ENCODE data around the gene LRRN2. TPM values are rescaled to one million over a fixed set of nuclear protein-coding genes. Genes with fewer than 3 reads are reported as not detected.

LRRN2 gene
- polyA plus RNA-seq, 1 of the 3 experiments (the other 2 are of a cell fraction), result not detected

DNA sequence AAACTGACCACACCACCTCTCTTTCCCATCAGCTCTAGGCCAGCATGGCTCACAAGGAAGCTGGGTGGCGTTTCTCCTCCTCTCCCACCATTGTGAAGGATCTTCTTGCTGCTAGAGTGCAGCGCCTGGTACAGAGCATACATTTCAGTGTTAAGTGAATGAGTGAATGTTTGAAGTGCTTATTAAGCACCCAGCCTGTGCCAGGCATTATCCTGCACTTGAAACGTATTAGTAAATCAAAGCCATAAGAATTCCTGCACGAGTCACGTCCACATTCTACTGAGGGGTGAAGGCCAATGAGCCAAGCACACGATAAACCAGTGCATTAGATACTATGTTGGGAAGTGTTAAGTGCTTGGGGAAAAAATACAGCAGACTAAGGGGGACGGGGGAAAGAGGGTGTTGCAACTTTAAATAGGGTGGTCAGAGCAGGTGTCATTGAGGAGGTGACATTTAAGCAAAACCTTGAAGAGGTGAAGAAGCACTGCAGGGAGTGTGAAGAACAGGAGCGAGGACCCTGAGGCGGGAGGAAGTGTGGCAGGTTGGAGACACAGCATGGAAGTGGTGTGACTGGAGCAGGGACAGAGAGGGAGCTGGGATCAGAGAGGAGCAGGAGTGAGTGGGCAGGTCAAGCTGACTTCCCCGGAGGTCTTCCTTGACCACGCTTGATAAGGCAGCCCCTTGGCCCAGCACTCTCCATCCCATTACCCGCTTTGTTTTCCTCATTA, 48.5 kb upstream of the LRRN2 start:
- Histone ChIP-seq H4K20me1 (ENCODE audit: insufficient read depth) (no peaks in the 10 kb centered on the region), H3K9me3 (0 out of 2 replicates have a peak, but pooled peaks cover 8% of the 10 kb centered on the region), H3K4me2 (no peak overlapping the region), H3K9me2 (no peaks in the 10 kb centered on the region), H2AFZ (ENCODE audit: low read depth) (no peak overlapping the region), H3F3A (replicated peaks; ENCODE audit: insufficient read depth) (no peaks in the 10 kb centered on the region), H3K79me2 (ENCODE audit: insufficient read depth) (no peaks in the 10 kb centered on the region), H3K9ac (no peak overlapping the region), H3K27ac (ENCODE audit: low read depth in 2 of 2, low read length in 1 of 2) (no peak overlapping the region), H3K4me3 (ENCODE audit: low read depth in 2 of 2, low read length in 1 of 2) (no peak overlapping the region), H3K27me3 (ENCODE audit: insufficient read depth) (no peaks in the 10 kb centered on the region; the same call in 1 of the 2 replicates), H3K4me1 (ENCODE audit: control insufficient read depth in 1 of 2, insufficient read depth in 2 of 2, low read depth in 1 of 2, low read length in 1 of 2) (no peaks in the 10 kb centered on the region), H3K36me3 (replicated peaks in 1 of 2; ENCODE audit: control insufficient read depth in 1 of 2, insufficient read depth in 2 of 2, low read length in 1 of 2) (no peaks in the 10 kb centered on the region)
- no peak for DNase-seq
- TF ChIP-seq FOSL2 (IDR thresholded peaks at IDR 0.05; ENCODE audit: borderline replicate concordance, low read depth), result no peak
- CTCF ChIA-PET, result interaction anchor here (1.0 to 1.7 kb wide), 4 partner anchors 8 to 73 kb away, joined by 3 to 8 read pairs (median 4); no protein-coding TSS in a partner anchor
- POLR2A ChIA-PET, result no interaction called here
- 55% methylated on average over 12 of the region's 12 CpGs for WGBS (ENCODE audit: low lambda C conversion rate)

DNA sequence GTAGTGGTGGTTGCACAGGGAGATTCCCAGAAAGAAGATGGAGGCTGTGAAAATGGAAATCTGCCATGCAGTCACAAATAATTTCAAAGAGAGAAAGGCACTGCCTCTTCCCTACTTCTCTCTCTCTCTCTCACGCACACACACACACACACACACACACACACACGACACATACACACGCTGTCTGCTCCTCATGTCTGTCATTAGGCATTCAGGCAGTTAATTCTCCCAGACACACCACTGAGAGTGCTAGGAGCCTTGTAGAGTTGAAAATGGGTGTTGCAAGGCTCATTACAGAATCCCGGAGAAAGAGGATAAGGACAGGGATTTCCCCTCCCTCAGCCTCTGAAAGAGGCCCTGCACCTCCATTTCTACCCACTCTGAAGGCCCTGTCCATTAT, 47.8 kb upstream of the LRRN2 start:
- ChIA-PET POLR2A (no interaction called here), CTCF (interaction anchor here (1.0 to 2.5 kb wide), 3 partner anchors 13 to 74 kb away, joined by 3 to 15 read pairs (median 9); no protein-coding TSS in a partner anchor)
- TF ChIP-seq, protein P1, sequence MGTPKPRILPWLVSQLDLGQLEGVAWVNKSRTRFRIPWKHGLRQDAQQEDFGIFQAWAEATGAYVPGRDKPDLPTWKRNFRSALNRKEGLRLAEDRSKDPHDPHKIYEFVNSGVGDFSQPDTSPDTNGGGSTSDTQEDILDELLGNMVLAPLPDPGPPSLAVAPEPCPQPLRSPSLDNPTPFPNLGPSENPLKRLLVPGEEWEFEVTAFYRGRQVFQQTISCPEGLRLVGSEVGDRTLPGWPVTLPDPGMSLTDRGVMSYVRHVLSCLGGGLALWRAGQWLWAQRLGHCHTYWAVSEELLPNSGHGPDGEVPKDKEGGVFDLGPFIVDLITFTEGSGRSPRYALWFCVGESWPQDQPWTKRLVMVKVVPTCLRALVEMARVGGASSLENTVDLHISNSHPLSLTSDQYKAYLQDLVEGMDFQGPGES (IDR thresholded peaks at IDR 0.05; ENCODE audit: low read depth, low read length), result no peak
- TF ChIP-seq MXI1 (IDR thresholded peaks at IDR 0.05; ENCODE audit: low read depth, low read length) (no peak), RFX5 (IDR thresholded peaks at IDR 0.05; ENCODE audit: low read length) (no peak), RCOR1 (IDR thresholded peaks at IDR 0.05; ENCODE audit: low read length) (no peak), TAF1 (IDR thresholded peaks at IDR 0.05; ENCODE audit: borderline replicate concordance, low read depth, low read length) (no peak), SIN3A (IDR thresholded peaks at IDR 0.05; ENCODE audit: borderline replicate concordance, low read depth, low read length) (no peak), TEAD4 (IDR thresholded peaks at IDR 0.05; ENCODE audit: borderline replicate concordance, insufficient read depth) (no peak)
- TF ChIP-seq, protein P2, sequence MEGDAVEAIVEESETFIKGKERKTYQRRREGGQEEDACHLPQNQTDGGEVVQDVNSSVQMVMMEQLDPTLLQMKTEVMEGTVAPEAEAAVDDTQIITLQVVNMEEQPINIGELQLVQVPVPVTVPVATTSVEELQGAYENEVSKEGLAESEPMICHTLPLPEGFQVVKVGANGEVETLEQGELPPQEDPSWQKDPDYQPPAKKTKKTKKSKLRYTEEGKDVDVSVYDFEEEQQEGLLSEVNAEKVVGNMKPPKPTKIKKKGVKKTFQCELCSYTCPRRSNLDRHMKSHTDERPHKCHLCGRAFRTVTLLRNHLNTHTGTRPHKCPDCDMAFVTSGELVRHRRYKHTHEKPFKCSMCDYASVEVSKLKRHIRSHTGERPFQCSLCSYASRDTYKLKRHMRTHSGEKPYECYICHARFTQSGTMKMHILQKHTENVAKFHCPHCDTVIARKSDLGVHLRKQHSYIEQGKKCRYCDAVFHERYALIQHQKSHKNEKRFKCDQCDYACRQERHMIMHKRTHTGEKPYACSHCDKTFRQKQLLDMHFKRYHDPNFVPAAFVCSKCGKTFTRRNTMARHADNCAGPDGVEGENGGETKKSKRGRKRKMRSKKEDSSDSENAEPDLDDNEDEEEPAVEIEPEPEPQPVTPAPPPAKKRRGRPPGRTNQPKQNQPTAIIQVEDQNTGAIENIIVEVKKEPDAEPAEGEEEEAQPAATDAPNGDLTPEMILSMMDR (IDR thresholded peaks at IDR 0.05), result no peak
- TF ChIP-seq, protein P3, sequence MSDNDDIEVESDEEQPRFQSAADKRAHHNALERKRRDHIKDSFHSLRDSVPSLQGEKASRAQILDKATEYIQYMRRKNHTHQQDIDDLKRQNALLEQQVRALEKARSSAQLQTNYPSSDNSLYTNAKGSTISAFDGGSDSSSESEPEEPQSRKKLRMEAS (IDR thresholded peaks at IDR 0.05; ENCODE audit: low read depth), result no peak
- TF ChIP-seq, protein P4, sequence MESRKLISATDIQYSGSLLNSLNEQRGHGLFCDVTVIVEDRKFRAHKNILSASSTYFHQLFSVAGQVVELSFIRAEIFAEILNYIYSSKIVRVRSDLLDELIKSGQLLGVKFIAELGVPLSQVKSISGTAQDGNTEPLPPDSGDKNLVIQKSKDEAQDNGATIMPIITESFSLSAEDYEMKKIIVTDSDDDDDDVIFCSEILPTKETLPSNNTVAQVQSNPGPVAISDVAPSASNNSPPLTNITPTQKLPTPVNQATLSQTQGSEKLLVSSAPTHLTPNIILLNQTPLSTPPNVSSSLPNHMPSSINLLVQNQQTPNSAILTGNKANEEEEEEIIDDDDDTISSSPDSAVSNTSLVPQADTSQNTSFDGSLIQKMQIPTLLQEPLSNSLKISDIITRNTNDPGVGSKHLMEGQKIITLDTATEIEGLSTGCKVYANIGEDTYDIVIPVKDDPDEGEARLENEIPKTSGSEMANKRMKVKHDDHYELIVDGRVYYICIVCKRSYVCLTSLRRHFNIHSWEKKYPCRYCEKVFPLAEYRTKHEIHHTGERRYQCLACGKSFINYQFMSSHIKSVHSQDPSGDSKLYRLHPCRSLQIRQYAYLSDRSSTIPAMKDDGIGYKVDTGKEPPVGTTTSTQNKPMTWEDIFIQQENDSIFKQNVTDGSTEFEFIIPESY (IDR thresholded peaks at IDR 0.05; ENCODE audit: borderline replicate concordance, low read depth), result no peak
- no peak overlapping the region for H3K4me2 ChIP-seq
- no peaks in the 10 kb centered on the region for H3K36me3 ChIP-seq (replicated peaks in 1 of 2; ENCODE audit: control insufficient read depth in 1 of 2, insufficient read depth in 2 of 2, low read length in 1 of 2)
- no peaks in the 10 kb centered on the region for H3K4me1 ChIP-seq (ENCODE audit: control insufficient read depth in 1 of 2, insufficient read depth in 2 of 2, low read depth in 1 of 2, low read length in 1 of 2)
- H3F3A ChIP-seq (replicated peaks; ENCODE audit: insufficient read depth), result no peaks in the 10 kb centered on the region
- WGBS (ENCODE audit: low lambda C conversion rate), result 22% methylated on average over 4 of the region's 4 CpGs
- no peaks in the 10 kb centered on the region for H3K79me2 ChIP-seq (ENCODE audit: insufficient read depth)
- no peak overlapping the region for H3K27ac ChIP-seq (ENCODE audit: low read depth in 2 of 2, low read length in 1 of 2)
- no peak overlapping the region for H2AFZ ChIP-seq (ENCODE audit: low read depth)
- H3K4me3 ChIP-seq (ENCODE audit: low read depth in 2 of 2, low read length in 1 of 2), result no peak overlapping the region
- H3K27me3 ChIP-seq (ENCODE audit: insufficient read depth), result no peaks in the 10 kb centered on the region; the same call in 1 of the 2 replicates
- no peak for DNase-seq
- no peaks in the 10 kb centered on the region for H3K9me2 ChIP-seq
- H4K20me1 ChIP-seq (ENCODE audit: insufficient read depth), result no peaks in the 10 kb centered on the region
- no peak overlapping the region for H3K9ac ChIP-seq
- 0 out of 2 replicates have a peak, but pooled peaks cover 4% of the 10 kb centered on the region for H3K9me3 ChIP-seq
